Right cardiac atrium (tissue), 5 donors: ENCODE results near the gene KASH5. TPM values are rescaled to one million over a fixed set of nuclear protein-coding genes. Genes with fewer than 3 reads are reported as not detected.

ENCODE experiments used
- ATAC-seq, 2 donors: fragments of 200-7000 bp; cut with Tn5 transposase; one replicate each; pipeline versions ENCODE4 v1.8.0 to v1.9.1; 2020; ENCODE audit warnings: moderate library complexity in 2 of 2, mild to moderate bottlenecking in 1 of 2
- DNase-seq, 3 donors: peaks; one replicate each; pipeline ENCODE4 v3.0.0-alpha.2; 2020
- H3K27ac ChIP-seq: one replicate; pipeline ENCODE4 v1.5.1; 2013; ENCODE audit warnings: mild to moderate bottlenecking, low read length, control low read depth, moderate library complexity
- H3K27me3 ChIP-seq: one replicate; pipeline ENCODE4 v1.6.1; 2013; ENCODE audit not compliant: control insufficient read depth, insufficient read depth
- H3K4me1 ChIP-seq: one replicate; pipeline ENCODE4 v1.6.1; 2013; ENCODE audit warnings: low read length; ENCODE audit not compliant: control insufficient read depth, insufficient read depth
- H3K4me3 ChIP-seq: one replicate; pipeline ENCODE4 v1.5.1; 2013; ENCODE audit warnings: low read length, control low read depth
- H3K9me3 ChIP-seq: one replicate; pipeline ENCODE4 v1.6.1; 2013; ENCODE audit warnings: low read length; ENCODE audit not compliant: control insufficient read depth
- WGBS: extraction: QIAGEN DNeasy Blood & Tissue Kit; methylation state at CpG from one replicate; pipeline ENCODE4 v1.1.7; 2013; 5-methylcytosine and 5-hydroxymethylcytosine counted together
- intact Hi-C, 4 donors: fragments of 100-400 bp; cut with DNase I; formaldehyde crosslinking; loops; one replicate each; pipeline versions ENCODE4 v1.11.0 to v1.14.0; 2022 to 2023
- long read RNA-seq, 4 donors: library from polyadenylated mRNA; unstranded; transcript quantifications; one replicate each; pipeline ENCODE4 v2.0.0, GENCODE V29; 2020 to 2021
- polyA plus RNA-seq: library from polyadenylated mRNA; stranded (reverse); fragments of 200-250 nt; gene quantifications from one replicate; pipeline ENCODE4 v1.2.3, GENCODE V29; 2013
- total RNA-seq, 4 donors: library from RNA; stranded (reverse); fragmentation: NEBNext Ultra II Directional; extraction: Animal tissue kit (Norgen Biotek cat#: 25700); gene quantifications; one replicate each; pipeline ENCODE4 v1.2.1, GENCODE V29; 2021
- donor health status: healthy with polysubstance abuse.
- donor health status: DM: no; HTN: yes; CAD: no.
- donor health status: DM: no; HTN: no; CAD: no.
- donor health status: DM: no; HTN: yes; CAD: no; lungs with severe emphysema.
- donor health status: DM: yes; HTN: yes; CAD: no.

The KASH5 gene
- total RNA-seq (not detected), polyA plus RNA-seq (not detected)
- long read RNA-seq, donor 1 = 0 reads
- long read RNA-seq, donor 2 = 0 reads
- long read RNA-seq, donor 3 = 0 reads
- long read RNA-seq, donor 4 = 0 reads

- intact Hi-C loops = no loop called here
- no peaks in the 10 kb centered on the region for H3K4me1 ChIP-seq
- no peaks in the 10 kb centered on the region for H3K9me3 ChIP-seq
- DNase-seq (peak; percentile 86 to 92 (median 90)), ATAC-seq (peak; percentile 62 to 67)
- no peak within 1 kb of the TSS for H3K4me3 ChIP-seq
- H3K27me3 ChIP-seq = no peaks in the 10 kb centered on the region
- H3K27ac ChIP-seq = no peak within 1 kb of the TSS
- WGBS = 55% methylated on average over 40 of the region's 40 CpGs
Observed at GRCh38 chr19:49387936-49388372, at the start of gene KASH5. Gene KASH5 (plus strand): TSS chr19:49388249. CDS start chr19:49390884, 2,635 bp downstream.

- H3K4me1 ChIP-seq = no peaks in the 10 kb centered on the region
- H3K4me3 ChIP-seq = peak overlapping the region; percentile 29
- 18% methylated on average over 30 of the region's 30 CpGs for WGBS
- ATAC-seq = peak; percentile 61
- intact Hi-C loops = no loop called here
- no peak overlapping the region for H3K27ac ChIP-seq
- H3K9me3 ChIP-seq = no peaks in the 10 kb centered on the region
- no peaks in the 10 kb centered on the region for H3K27me3 ChIP-seq
- peak; percentile 81 to 90 (median 89) for DNase-seq
Observed at GRCh38 chr19:49338691-49339300, 49.3 kb upstream of the KASH5 start.

GRCh38 chr19:49339301-49340068 lies 48.6 kb upstream of the KASH5 start:
- Histone ChIP-seq H3K27ac (peak overlapping the region; percentile 74), H3K4me3 (peak overlapping the region; percentile 29), H3K27me3 (no peaks in the 10 kb centered on the region), H3K9me3 (no peaks in the 10 kb centered on the region), H3K4me1 (no peaks in the 10 kb centered on the region)
- intact Hi-C loops = no loop called here
- ATAC-seq (peak; percentile 96 to 97), DNase-seq (peak; percentile 91 to 96 (median 96))
- 14% methylated on average over 47 of the region's 47 CpGs for WGBS

- peak overlapping the region; percentile 27 for H3K4me3 ChIP-seq
- 16% methylated on average over 36 of the region's 36 CpGs for WGBS
Observed at GRCh38 chr19:49340069-49340864, 47.8 kb upstream of the KASH5 start.

GRCh38 chr19:49340865-49341718 lies 47.0 kb upstream of the KASH5 start:
- Histone ChIP-seq H3K27ac (peak overlapping the region; percentile 44), H3K9me3 (no peaks in the 10 kb centered on the region), H3K4me3 (no peak overlapping the region), H3K4me1 (no peaks in the 10 kb centered on the region), H3K27me3 (no peaks in the 10 kb centered on the region)
- DNase-seq = no peak
- whole genome bisulfite sequencing = 93% methylated on average over 11 of the region's 11 CpGs
- intact Hi-C loops = no loop called here
- no peak for ATAC-seq

More at GRCh38 chr19:49340069-49340864, 47.8 kb upstream of the KASH5 start:
- no peaks in the 10 kb centered on the region for H3K9me3 ChIP-seq
- H3K27me3 ChIP-seq = no peaks in the 10 kb centered on the region
- H3K27ac ChIP-seq = peak overlapping the region; percentile 74
- ATAC-seq (peak; percentile 56 to 68), DNase-seq (peak; percentile 66 to 93 (median 88))
- intact Hi-C loops = no loop called here
- no peaks in the 10 kb centered on the region for H3K4me1 ChIP-seq

GRCh38 chr19:49342291-49342721 lies 45.7 kb upstream of the KASH5 start:
- WGBS = 88% methylated on average over 11 of the region's 11 CpGs
- no peaks in the 10 kb centered on the region for H3K27me3 ChIP-seq
- no peak for DNase-seq
- intact Hi-C loops = no loop called here
- H3K4me1 ChIP-seq = no peaks in the 10 kb centered on the region
- no peak overlapping the region for H3K4me3 ChIP-seq
- ATAC-seq = no peak
- no peaks in the 10 kb centered on the region for H3K9me3 ChIP-seq
- H3K27ac ChIP-seq = no peak overlapping the region

GRCh38 chr19:49343123-49343522 lies 44.9 kb upstream of the KASH5 start:
- no peaks in the 10 kb centered on the region for H3K27me3 ChIP-seq
- H3K4me1 ChIP-seq = no peaks in the 10 kb centered on the region
- H3K9me3 ChIP-seq = no peaks in the 10 kb centered on the region
- no peak overlapping the region for H3K4me3 ChIP-seq
- DNase-seq (no peak), ATAC-seq (no peak)
- intact Hi-C loops = no loop called here
- 97% methylated on average over 7 of the region's 7 CpGs for WGBS
- no peak overlapping the region for H3K27ac ChIP-seq

- no peak for ATAC-seq
- WGBS = 79% methylated on average over 11 of the region's 11 CpGs
- no peaks in the 10 kb centered on the region for H3K9me3 ChIP-seq
Observed at GRCh38 chr19:49344505-49345423, 43.3 kb upstream of the KASH5 start.

GRCh38 chr19:49347191-49347590 lies 40.9 kb upstream of the KASH5 start:
- Histone ChIP-seq H3K4me3 (no peak overlapping the region), H3K27me3 (no peaks in the 10 kb centered on the region), H3K27ac (no peak overlapping the region), H3K9me3 (no peaks in the 10 kb centered on the region), H3K4me1 (no peaks in the 10 kb centered on the region)
- DNase-seq = no peak
- peak; percentile 17 to 35 for ATAC-seq
- intact Hi-C loops = no loop called here
- 94% methylated on average over 15 of the region's 15 CpGs for WGBS

More at GRCh38 chr19:49344505-49345423, 43.3 kb upstream of the KASH5 start:
- no peak for DNase-seq
- no peaks in the 10 kb centered on the region for H3K27me3 ChIP-seq
- H3K4me3 ChIP-seq = no peak overlapping the region
- H3K27ac ChIP-seq = no peak overlapping the region
- no peaks in the 10 kb centered on the region for H3K4me1 ChIP-seq
- intact Hi-C loops = no loop called here
